HL-60 (cell line): ENCODE measurements around the gene NDUFV2.

Source experiments
- GABPA ChIP-seq: IDR thresholded peaks from 2 replicates; pipeline ENCODE4 v1.6.1; 2012; ENCODE audit warnings: low read depth
- POLR2AphosphoS5 ChIP-seq: IDR thresholded peaks from 2 replicates; pipeline ENCODE4 v1.6.1; 2012; ENCODE audit warnings: low read depth
- REST ChIP-seq: IDR thresholded peaks from 2 replicates; pipeline ENCODE4 v1.6.1; 2012; ENCODE audit warnings: low read depth; ENCODE audit not compliant: insufficient replicate concordance
- TF ChIP-seq, protein P1 (sequence below): IDR thresholded peaks from one replicate; pipeline ENCODE4 v1.5.1; 2011; ENCODE audit warnings: low read length, control low read depth, inconsistent platforms; ENCODE audit not compliant: insufficient read depth

DNA sequence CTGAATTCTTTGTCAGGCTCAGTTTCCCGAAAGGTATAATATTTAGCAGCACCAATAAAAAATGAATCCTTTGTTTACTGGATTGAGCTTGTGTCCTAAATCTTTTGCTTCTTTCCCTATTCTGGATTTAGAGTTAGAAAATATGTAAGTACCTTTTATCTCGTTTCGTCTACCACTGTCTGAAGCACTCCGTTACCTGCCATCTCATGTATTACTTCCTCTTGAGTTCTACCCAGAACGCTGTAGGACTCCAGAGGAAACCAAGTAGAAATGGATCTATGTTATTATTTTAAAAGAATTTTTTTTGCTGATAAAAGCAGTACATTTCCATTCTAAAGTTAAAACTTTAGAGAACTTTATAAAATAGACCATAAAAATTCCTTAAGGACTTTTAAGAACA is 47.6 kb downstream of the NDUFV2 start:
- TF ChIP-seq, protein P1, sequence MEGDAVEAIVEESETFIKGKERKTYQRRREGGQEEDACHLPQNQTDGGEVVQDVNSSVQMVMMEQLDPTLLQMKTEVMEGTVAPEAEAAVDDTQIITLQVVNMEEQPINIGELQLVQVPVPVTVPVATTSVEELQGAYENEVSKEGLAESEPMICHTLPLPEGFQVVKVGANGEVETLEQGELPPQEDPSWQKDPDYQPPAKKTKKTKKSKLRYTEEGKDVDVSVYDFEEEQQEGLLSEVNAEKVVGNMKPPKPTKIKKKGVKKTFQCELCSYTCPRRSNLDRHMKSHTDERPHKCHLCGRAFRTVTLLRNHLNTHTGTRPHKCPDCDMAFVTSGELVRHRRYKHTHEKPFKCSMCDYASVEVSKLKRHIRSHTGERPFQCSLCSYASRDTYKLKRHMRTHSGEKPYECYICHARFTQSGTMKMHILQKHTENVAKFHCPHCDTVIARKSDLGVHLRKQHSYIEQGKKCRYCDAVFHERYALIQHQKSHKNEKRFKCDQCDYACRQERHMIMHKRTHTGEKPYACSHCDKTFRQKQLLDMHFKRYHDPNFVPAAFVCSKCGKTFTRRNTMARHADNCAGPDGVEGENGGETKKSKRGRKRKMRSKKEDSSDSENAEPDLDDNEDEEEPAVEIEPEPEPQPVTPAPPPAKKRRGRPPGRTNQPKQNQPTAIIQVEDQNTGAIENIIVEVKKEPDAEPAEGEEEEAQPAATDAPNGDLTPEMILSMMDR: no peak
- TF ChIP-seq POLR2AphosphoS5: no peak
- no peak for TF ChIP-seq GABPA
- no peak for TF ChIP-seq REST
